ENCODE measurements around the gene C16orf87. TPM values are rescaled to one million over a fixed set of nuclear protein-coding genes. Genes with fewer than 3 reads are reported as not detected.

Gene C16orf87
- total RNA-seq, 1 donor from 2014 or later: 9.4 TPM

DNA sequence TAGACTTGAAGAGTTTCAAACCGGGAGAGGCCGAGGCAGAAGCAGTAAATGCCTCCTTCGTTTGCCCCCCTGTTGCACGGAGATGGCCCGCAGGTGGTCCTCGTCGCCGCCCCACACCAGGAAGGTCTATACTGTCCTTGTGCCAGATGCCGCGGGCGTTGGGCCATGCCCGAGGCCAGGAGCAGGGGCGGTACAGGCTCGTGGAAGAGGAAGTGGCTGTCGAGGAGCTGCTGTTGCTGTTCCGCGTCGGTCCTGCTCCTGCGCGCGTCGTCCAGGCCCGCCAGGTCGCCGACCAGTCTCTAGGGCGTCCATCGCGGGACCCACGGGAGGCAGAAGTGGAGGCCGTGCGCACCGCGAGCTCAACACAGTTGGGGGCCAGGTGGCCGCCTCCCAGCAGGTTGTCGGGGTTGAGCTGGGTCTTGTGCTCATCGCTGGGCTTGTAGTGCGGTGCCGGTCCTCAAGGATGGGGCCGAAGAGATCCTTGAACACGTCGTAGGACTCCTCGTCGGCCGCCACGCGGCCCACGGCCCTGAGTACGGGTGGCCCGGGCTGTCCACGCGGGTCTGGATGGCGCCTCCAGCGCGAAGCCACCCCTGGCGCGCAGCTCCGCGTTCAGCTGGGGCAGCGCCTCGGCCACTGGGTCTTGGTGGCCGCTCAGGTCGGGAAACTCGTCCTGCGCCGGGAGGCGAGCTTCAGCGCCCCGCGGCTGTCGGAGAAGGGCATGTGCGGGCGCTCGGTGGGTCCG, 13.1 kb upstream of the C16orf87 start:
- DNase-seq (ENCODE audit: low spot score): no peak

DNA sequence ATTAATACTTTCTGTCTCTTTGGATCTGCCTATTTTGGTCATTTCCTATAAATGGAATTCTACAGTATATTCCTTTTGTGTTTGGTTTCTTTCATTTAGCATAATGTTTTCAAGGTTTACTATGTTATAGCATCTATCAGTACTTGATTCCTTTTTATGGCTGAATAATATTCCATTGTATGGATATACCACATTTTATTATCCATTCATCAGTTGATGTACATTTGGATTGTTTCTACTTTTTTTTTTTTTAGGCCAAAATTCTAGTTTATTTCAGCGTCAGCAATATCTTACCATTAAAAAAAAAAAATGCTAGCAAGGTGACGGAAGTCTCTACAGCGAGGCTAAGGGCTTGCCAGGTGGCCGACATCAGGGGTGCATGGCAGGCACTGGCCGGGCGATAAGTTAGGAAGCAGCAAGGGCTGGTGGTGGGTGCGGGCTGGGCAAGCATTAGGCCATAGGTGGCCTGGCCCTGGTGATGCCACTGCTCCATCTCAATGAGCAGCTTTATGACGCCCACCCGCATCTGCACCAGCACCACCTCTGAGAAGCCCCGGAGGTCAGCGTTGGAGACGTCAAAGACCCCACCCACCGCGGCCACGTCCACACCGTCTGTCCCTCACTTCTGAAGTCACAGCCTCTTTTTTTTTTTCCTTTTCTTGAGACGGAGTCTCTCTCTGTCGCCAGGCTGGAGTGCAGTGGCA, 11.4 kb upstream of the C16orf87 start:
- DNase-seq (ENCODE audit: low spot score): no peak

DNA sequence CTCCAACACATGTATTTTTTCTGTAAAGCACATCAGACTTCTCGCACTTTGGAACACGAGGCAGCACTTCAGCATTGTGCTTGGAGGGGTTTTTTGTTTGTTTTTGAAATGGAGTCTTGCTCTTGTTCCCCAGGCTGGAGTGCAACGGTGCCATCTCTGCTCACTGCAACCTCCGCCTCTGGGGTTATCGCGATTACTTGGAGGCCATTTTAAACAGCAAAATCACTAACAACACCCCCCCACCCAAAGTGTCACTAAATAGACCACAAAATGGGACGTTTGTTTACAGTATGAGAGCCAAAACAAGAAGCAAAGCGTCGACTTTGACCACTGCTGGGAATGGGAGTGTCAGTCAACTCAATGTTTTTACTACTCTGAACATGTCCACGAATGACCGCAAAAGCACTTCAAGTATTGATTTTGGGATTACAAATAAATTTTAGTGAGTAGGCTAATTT, 9.0 kb upstream of the C16orf87 start:
- no peak for DNase-seq (ENCODE audit: low spot score)

DNA sequence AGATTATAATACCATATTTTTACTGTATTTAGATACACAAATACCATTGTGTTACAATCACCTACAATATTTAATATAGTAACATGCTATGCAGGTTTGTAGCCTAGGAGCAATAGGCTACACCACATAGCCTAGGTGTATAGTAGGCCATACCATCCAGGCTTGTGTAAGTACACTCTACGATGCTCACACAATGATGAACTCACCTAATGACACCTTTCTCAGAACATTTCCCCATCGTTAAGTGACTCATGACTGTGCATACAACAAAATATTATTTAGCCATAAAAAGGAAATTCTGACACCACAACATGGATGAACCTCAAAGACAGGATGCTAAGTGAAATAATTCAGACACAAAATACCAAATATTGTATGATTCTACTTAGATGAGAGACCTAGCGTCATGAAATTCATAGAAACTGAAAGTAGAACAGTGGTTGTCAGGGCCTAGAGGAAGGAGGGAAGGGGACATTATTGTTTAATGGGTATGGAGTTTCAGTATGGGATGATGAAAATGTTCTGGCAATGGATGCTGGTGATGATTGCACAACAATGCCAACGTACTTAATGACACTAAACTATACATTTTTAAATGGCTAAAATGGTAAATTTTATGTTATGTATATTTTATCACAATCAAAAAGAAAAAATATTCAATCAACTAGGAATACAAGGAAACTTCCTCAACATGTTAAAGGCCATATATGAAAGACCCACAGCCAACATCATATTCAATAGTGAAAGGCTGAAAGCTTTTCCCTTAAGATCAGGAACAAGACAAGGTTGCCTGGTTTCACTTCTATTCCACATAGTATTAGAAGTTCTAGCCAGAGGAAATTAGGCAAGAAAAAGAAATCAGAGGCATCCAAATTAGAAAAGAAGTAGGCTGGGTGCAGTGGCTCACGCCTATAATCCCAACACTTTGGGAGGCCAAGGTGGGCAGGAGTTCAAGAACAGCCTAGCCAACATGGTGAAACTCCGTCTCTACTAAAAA, 5.9 kb upstream of the C16orf87 start:
- no peak for DNase-seq (ENCODE audit: low spot score)

DNA sequence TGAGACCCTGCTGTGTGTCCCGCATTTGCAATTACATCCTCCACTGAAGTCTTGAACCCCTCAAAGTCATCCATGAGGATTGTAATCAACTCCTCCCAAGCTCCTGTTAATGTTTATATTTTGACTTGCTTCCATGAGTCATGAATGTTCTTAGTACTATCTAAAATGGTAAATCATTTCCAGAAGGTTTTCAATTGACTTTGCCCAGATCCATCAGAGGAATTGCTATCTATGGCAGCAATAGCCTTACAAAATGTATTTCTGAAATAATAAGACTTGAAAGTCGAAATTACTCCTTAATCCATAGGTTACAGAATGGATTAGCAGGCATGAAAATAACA, 2.5 kb upstream of the C16orf87 start:
- no peak for DNase-seq (ENCODE audit: low spot score)

DNA sequence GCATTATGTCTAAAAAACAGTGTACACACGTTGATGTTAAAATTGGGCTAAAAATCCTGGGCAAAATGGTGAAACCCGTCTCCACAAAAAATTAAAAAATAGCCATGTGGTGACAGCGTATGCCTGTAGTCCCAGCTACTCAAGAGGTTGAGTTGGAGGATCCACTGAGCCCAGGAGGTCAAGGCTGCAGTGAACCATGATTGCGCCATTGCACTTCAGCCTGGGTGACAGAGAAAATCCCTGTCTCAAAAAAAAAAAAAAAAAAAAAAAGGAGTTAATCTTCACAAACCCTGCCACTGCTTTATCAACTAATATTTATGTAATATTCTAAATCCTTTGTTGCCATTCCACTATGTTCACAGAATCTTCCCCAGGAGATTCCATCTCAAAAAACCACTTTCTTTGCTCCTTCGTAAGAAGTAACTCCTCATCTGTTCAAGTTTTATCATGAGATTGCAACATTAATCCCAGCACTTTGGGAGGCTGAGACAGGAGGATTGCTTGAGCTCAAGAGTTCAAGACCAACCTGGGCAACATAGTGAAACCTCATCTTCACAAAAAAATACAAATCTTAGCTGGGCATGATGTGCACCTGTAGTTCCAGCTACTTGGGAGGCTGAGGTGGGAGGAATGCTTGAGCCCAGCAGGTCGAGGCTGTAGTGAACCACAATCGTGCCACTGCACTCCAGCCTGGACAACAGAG, 1.9 kb upstream of the C16orf87 start:
- DNase-seq (ENCODE audit: low spot score): no peak

DNA sequence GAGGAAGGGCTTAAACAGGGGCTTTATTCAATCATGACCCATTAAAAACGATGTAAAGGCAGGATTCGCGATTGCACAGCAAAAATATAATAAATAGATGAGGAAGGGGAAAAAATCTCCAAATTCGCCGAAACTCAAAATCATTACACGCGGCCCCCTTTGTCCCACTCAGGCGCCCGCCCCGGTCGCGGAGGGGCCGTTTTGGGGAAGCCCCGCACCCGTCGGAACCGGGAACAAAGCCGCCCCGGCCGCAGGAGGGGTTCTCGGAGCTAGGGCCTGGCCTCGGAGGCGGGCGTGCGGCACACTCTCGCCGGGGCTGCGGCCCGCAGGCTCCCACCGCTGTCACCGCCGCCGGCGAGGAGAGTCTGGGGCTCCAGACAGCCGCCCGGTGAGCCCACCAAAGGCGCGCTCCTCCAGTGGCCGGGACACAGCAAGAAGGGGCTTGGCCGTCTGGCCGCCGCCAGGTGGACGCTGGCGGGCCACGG, 521 bp downstream of the C16orf87 start:
- no peak for DNase-seq (ENCODE audit: low spot score)

DNA sequence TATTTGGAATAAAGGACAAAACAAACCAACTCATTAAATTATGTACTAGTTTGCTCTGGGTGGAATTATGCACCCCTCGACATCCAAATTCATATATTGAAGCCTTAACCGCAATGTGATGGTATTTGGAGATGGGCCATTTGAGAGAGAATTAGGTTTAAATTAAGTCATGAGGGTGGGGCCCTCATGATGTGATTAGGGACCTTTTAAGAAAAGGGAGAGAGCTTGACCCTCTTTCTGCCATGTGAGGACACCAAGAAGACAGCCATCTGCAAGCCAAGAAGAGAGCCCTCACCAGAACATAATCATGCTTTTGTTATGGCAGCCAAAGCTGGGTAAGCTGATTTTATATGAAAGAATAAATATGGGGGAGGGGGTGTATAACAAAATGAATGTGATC, 2.0 kb downstream of the C16orf87 start:
- no peak for DNase-seq (ENCODE audit: low spot score)

DNA sequence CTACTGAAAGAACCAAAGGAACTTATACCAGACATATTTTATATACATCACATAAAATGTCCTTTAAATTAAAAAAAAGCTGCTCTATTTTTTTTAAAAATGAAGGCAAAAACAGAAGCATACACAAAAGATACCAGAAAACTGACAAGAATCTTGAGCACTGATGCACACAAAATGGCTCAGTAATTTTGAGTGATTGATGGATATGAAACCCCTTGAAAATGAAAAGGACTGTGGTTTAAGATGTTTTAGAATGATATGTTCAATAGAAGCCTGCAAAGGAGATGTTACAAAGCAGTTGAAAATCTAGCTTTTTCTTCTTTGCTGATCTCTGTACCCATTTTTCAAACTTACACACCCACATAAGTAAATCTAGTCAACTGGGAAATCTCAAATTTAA, 2.7 kb downstream of the C16orf87 start:
- no peak for DNase-seq (ENCODE audit: low spot score)

DNA sequence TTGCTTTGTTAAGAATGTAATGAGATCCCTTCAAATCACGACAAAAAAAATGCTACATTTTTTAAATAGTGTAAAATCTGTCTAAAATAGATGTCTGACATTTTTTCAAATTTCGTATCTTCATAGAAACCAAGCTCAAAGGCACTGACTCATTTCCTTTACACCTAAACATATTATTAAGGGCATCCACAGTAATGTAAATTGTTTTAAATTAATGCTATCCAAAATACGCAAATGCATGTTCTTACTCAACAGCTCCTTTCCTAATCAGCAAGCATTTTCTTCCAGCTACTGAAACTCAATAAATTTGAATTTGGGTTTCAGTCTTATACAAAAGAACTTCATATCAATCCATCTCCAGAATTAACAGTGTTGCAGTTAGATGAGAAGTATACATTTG, 4.3 kb downstream of the C16orf87 start:
- no peak for DNase-seq (ENCODE audit: low spot score)

DNA sequence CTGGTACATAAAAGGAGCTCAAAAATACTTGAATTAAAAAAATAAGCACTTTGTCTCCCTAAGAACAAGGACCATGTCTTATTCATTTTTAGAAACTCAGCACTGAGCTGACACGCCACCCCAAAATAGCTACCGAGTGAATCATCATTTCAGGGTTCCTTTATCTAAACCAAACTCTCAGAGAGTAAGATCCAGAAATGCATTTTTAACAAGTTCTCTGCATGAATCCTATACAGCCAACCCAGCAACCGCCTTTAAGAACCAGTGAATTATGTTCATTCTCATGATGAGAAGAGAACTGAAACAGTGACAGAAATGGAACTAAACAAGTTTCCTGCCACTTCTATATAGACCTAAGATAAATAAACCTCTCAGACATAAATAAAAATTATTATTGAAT, 8.7 kb downstream of the C16orf87 start:
- no peak for DNase-seq (ENCODE audit: low spot score)

DNA sequence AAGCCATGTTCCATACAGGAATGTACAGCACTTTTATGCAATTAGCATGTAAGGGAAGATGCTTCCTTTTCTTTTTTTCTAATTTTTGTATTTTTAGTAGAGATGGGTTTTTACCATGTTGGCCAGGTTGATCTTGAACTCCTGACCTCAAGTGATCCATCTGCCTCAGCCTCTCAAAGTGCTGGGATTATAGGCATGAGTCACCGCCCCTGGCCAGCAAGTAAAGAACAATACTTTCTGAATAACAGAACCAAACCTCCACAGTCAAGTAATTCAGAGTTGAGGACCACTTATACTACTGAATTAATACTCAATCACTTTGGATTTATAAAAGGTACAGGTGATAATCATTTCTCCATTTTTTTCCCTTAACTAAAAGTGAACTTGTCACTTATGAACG, 13.0 kb downstream of the C16orf87 start:
- no peak for DNase-seq (ENCODE audit: low spot score)

DNA sequence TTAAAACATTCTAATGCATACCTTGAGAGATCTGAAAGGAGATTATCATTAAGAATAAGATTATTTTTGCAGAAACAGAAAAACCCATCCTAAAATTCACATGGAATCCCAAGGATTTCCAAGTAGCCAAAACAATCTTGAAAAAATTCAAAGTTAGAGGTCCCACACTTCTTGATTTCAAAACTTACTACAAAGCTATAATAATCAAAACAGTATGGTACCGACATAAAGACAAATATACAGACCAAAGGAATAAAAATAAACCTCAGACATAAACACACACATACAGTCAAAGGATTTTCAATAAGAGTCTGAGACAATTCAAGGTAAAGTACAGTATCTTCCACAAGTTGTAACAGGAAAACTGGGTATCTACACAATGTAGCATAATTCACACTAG, 16.2 kb downstream of the C16orf87 start:
- DNase-seq (ENCODE audit: low spot score): no peak

DNA sequence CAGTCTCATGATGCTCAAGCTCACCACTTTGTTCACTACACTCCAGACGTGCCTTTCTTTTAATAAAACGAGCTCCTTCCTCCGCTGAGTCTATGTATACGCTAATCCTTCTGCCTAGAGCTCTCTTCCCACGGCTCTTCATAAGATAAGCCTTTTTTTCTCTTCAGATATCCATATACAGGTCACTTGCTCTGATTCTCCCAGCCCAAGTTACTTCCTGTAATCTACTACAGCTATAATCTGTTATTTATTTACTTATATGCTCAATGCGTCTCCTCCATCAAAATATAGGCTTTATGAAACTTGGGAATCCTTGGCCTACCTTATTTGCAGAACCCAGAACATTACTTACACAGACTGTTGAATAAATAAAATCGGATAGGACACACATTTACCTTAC, 17.4 kb downstream of the C16orf87 start:
- DNase-seq (ENCODE audit: low spot score): no peak

DNA sequence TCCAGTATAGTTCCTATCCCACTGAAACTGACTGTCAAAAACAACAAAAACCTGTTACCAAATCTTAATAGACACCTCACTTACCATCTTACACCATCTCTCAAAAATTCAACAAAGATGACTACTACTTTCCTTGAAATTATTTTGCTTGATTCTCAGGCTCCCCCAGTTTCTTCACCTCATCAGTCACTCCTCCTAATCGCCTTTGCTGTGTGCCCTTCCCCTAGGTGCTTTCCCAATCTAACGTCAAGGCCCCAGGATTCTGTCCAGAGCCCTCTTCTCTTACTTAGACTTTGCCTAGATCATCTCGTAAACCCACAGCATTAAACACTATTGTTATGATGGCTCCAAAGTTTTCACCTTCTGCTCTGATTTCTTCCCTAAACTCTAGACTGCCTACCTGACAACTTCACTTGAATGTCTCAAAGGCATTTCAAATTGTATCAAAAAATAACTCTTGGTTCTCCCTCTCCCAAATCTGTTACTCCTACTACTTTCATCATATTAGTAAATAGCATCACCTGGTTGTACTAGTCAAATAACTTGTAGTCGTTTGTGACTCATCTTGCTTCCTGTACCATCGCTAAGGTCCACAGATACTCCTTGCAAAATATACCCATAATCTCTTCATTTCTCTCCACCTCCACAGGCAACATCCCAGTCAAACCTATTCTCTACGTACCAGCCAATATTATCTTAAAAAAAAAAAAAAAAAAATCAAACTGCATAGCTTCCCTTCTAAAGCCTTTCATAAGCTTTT, 18.0 kb downstream of the C16orf87 start:
- DNase-seq (ENCODE audit: low spot score): no peak

DNA sequence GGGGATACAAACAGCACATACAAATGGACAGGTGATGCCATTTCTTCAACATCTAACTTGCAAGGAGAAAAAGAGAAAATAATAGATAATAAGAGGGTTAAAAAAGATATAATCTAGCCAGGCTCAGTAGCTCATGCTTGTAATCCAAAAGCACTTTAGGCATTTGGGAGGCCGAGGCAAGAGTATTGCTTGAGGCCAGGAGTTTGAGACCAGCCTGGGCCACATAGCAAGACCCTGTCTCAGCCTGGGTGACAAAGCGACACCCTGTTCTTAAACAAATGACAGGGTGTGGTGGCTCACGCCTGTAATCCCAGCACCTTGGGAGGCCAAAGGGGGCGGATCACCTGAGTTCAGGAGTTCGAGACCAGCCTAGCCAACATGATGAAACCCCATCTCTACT, 19.3 kb downstream of the C16orf87 start:
- no peak for DNase-seq (ENCODE audit: low spot score)

DNA sequence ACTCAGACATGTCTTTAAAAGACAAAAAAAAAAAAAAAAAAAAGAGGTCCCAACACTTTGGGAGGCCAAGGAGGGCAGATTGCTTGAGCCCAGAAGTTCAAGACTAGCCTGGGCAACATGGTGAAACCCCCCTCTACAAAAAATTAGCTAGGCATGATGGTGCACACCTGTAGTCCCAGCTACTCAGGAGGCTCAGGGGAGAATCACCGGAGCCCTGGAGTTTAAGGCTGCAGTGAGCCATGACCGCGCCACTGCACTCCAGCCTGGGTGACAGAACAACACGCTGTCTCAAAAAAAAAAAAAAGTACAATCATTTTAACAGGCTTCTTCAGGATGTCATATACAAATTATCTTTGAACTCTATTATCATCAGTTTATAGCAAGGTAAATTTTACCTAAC, 22.0 kb downstream of the C16orf87 start:
- no peak for DNase-seq (ENCODE audit: low spot score)

DNA sequence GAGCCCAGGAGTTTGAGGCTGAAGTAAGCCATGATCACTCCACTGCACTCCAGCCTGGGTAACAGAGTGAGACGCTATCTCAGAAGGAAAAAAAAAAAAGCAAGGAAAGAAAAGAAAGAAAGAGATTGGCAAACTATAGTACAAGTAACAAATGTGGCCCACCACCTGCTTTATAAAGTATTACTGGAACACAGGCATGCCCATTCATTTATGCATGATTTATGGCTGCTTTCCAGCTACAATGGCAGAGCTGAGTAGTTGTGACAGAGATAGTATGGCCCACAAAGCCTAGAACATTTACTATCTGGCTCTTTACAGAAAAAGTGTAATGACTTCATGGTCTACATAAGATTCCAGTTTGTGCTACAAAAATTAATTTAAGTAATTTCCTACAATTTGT, 23.6 kb downstream of the C16orf87 start:
- DNase-seq (ENCODE audit: low spot score): no peak

DNA sequence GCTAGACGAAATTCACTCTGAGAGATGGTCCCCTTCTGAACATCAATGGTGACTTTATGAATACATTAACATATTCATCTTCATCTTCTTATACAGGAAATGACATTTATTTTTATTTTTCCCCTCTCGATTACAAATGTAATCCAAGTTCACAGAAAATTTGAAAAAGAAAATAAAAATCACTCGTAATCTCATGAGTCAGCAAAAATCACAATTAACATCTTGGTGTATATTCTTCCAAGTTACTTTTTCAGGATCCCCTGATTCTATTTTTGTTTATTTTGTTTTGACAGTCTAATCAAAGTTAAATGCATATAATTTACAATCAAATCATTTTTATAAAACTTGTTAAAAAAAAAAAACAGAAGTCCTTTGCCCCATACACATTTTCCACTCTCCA, 27.6 kb downstream of the C16orf87 start:
- no peak for DNase-seq (ENCODE audit: low spot score)

DNA sequence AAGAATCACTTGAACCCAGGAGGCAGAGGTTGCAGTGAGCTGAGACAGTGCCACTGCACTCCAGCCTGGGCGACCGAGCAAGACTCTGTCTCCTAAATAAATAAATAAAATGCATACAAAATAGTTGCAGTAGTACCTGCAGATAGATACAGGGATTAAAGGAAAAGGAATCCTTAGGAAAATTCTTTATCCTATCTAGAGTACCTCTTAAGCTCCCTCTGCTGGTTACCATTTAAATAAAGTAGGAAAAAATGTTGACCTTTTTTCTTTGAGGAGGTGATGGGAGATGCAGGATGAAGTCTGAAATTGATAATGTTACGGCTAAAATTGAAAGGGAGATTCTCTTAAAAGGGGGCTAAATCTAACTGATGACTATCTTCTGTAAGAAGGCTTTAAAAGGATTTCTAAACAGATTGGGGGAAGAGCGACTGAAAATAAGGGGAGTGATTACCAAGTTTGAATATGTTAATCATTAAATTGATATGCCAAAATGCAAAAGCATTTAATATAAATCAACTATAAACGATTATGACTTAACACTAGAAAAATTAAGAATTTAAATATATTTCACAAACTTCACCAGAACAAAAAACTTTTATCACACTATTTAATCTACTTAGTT, 29.4 kb downstream of the C16orf87 start:
- no peak for DNase-seq (ENCODE audit: low spot score)

All from ureter (tissue), 1 donor.